Dermis blood vessel endothelial cell (primary cell): ENCODE results near the gene TEX52. TPM values are rescaled to one million over a fixed set of nuclear protein-coding genes. Genes with fewer than 3 reads are reported as not detected.
"Not testable (repeated sequence)": the region's sequence is repeated elsewhere in the genome, so short reads cannot be mapped to it uniquely, and the experiment has no call there.

Experiments used
- DNase-seq: peaks from one replicate; pipeline ENCODE4 v3.0.0; 2010
- total RNA-seq: library from RNA; depleted of rRNA; stranded (reverse); fragments of >200 nt; gene quantifications from 2 replicates; pipeline ENCODE4 v1.2.3, GENCODE V29; 2014

The TEX52 gene
- total RNA-seq, 1 donor from 2014 or later = not detected

DNA sequence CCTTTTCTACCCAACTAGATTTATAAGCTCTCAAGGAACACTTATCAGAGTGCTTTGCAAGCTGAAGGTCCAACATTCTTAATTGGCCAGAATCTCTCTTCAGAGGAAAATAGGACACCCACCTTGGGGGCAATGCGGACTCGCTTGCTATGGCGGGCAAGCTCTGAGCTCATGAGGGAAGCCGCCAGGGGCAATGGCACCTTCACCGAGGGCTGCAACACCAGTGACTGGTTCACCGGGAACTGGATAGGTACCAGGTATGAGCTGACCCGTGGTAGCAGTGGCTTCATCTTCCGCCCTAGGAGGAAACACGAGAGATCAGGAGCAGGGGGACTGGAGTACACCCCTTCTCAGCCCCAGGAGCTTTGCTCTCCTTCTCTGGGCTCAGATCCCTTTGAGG is 7.4 kb upstream of the TEX52 start:
- DNase-seq = no peak

DNA sequence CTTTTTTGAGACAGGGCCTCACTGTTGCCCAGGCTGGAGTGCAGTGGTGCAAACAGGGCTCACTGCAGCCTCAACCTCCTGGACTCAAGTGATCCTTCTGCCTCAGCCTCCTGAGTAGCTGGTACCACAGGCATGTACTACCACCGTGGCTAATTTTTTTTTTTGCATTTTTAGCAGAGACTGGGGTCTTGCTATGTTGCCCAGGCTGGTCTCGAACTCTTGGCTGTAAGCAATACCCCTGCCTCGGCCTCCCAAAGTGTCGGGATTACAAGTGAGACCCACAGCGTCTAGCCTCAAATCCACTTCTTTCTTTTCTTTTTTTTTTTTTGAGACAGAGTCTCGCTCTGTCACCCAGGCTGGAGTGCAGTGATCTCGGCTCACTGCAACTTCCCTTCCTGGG is 6.6 kb upstream of the TEX52 start:
- not testable (repeated sequence) for DNase-seq

DNA sequence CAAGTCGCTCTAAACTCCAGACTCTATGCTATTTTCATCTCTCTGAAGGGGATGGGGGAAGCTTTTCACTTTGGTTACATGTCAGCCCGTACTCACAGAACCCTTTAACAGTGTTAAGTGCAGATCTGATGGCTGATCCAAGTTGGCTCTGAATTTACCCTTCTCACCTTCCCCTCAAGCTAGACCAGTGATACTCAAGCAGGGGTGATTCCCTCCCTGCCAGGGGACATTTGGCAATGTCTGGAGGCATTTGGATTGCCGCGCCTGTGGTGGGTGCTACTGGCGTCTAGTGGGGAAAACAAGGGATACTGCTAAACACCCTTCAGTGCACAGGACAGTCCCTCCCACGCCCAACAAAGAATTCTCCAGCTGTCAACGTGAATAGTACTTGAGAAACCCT is 6.0 kb upstream of the TEX52 start:
- no peak for DNase-seq

DNA sequence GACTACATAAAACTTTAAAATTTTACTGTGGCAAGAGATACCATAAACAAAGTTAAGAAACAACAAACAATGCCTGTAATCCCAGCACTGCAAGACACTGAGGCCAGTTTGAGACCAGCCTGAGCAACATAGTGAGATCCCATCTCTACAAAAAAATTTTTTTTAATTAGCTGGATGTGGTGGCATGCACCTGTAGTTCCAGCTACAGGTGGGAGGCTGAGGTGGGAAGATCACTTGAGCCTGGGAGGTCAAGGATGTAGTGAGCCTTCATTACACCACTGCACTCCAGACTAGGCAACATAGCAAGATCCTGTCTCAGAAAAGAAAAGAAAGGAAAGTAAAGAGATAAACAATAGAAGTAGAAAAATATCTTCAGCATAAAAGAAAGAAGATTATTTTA is 3.3 kb upstream of the TEX52 start:
- DNase-seq = no peak

DNA sequence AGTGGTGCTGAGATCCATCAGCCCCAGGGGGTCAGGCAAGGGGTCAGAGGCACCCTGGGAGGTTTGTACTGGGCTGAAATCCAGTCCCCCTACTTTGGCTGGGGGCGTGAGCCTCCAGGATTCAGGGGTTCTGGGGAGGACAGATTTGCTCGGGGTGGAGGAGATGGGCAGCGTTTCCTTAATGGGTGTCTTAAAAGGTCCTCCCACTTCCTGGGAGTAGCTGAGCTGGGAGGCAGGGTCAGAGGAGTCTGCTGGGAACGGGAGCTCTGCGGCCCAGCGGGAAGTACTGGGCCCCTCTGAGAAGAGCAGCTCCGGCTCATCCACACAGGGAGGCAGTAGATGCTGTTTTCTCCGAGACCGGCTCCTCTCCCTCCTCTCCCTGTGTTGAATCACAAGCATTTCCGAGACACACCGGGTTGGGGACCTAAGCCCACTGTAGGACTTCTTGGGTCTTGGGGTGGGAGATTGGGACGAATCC is 2.1 kb upstream of the TEX52 start:
- no peak for DNase-seq

DNA sequence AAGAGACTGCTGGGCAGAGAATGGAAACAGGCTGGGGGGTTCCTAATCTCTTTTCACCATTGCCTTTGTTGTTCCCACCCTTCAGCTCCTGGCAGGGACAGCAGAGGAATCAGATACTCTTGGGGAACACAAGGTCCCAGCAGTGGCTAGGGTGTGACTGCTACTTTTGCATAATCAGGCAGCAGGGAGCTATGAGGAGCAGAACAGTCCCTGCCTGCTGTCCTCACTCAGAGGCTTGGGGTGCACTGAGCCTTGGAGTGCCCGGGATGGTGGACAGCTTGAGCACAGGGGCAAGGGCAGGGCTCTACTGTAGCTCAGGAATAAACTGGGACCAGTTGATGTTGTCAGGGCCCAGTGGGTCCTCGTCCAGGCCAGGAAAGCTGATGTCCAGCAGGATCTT is 1.5 kb upstream of the TEX52 start:
- DNase-seq = no peak

DNA sequence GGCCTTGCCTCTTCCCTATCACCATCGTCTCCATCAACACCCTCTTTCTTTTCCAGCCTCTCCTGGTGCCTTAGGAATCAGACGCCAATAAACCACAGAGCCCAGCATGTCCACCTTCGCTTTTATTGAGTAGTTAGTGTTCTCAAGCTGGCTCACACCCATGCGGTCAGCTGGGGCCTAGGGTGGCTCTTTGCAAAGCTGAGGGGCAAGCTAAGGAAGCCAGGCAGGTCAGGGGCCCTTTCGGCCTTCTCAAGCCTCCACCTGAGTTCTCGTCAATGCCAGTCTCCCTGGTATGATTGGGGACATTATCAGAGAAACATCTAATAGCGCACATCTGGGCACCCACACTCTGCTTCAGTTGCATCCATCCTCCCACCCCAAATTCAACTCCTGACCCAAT is 737 bp upstream of the TEX52 start:
- no peak for DNase-seq

DNA sequence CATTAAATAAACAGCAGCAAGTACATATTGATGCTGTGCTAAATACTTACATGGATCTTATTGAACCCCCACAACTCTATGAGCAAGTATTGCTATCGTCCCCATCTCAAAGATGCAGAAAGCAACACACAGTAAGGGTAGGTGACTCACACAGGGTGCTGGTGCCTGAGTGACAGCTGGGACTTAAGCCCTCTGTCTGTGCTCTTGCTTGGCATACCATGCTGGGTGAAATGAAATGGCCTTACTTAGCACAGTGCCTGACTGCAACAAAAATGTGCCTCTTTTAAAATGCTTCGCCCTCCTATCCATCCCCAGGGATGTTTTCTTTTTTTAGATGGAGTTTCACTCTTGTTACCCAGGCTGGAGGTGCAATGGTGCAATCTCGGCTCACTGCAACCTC is 788 bp downstream of the TEX52 start:
- DNase-seq = no peak

DNA sequence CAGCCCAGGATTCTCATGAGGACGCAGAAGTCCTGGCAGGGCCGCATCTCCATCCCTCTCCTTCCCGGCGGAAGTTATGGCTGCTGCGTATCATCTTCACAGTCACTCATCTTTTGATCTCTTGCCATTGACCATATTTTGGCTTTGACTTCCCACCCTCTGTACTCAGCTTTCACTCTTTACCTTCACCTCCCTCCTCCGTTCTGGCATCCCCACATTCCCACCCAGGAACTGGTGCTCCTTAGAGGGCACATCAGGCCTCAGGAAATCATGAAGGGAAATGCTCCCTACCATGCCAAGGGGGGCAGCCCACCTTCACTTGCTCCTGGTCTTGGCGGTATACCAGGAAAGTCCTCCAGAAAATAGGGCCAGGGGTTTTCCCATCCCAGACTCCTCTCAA is 1.3 kb downstream of the TEX52 start:
- DNase-seq = no peak

DNA sequence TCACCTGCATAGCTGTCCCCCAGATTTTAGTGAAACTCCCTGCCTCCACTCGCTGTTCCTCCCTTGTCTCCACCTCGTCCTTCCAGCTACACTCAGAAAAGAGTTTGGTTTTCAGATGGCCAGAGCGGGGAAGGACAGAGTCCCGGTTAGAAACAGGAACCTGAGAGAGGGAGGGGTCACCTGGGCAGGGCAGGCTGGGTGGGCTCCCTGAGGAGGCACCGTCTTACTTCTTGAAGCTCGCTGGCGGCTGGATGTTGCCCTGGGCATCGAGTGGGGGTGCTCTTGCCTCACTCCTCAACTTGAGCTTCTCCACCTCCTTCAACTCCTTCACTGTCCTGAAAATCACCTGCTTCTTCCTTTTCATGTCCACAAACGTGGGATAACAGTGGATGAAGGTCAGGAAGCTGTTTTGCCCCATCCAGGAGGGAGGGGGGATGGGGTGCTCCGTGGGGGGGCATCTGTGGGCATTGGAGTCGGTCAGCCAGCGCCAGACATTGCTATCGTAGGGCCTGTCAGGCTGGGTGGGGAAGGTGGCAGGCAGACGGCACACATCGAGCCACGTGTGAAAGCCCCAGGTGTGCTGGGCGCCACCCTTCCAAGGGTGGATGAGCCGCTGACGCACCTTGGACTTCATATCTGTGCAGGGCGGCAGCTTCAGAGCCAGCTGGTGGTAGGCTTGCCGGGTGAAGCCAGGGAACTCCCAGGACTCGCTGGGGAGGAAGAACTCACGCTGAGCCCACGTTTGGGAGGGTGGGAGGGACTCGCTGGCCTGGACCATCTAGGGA is 2.0 kb downstream of the TEX52 start:
- DNase-seq = no peak

DNA sequence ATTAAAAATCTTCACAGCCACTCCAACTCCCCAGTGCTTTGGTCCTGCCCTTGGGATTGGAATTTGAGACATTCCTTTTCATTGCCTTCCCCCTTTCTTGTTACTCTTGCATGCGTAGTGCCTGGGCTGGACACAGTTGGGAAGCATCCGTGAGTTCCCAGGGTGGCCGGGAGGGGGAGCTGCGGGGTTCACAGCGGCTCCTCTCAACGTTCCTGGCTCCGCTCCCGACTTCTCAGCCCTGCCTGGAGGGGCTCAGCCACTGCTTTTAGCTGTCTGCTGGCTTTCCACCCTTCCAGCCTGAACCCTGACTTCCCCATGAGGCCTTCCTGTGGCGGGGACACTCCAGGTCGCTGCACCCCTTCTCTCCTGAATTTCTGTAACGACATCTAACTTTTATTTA is 3.2 kb downstream of the TEX52 start:
- DNase-seq = peak; percentile 85

DNA sequence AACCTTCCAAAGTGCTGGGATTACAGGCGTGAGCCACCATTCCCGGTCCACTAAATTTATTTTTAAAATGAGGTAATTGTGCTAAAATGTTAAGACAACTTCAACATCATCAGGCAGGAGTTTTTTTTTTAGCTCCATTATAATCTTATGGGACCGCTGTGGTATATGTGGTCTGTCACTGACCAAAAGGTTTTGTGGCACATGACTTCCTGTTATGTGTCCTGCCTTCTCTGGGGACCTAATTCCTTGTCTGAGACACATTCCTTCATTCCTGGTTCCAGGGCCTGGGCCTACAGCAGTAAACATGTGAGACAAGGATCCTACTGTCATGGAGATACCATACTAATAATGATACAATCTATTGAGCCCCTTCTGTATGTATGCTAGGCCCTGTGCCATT is 4.9 kb downstream of the TEX52 start:
- DNase-seq = no peak

DNA sequence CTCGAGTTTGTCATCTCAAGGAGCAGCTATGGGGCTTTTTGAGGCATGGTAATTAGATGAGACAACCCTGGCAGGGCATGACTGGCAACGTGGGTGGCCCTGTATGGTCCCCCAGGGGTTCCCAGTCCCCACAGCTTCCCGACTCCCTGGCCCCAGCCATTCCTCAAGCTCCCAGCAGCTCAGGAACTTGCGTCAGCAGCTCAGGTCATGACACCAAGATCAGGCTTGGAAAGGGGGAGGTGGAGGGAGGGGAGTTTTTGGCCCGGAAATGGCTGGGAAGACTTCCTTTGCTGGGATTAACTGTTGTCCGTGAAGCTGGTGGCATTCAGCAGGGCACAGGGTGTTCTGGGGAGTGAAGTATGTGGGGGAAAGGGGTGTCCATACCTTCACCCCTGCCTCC is 11.6 kb downstream of the TEX52 start:
- peak; percentile 78 for DNase-seq

DNA sequence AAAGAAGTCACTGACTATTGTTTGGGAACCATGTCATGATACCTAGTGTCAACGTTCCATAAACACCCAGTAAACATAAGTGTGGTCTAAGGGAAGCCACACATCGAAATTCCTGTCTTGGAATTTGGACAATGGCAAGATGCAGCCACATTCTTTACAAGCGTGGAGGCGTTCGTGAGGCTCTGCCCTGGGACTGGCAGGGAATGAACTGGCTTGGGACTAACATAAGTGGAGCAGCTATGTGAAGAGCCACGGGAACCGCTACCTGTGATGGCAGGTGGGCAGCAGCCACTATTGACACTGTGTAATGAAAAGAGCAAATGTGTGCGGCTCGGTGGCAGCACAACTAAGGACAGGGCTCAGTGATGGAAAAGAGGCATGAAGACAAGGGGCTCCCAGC is 12.1 kb downstream of the TEX52 start:
- DNase-seq = no peak

DNA sequence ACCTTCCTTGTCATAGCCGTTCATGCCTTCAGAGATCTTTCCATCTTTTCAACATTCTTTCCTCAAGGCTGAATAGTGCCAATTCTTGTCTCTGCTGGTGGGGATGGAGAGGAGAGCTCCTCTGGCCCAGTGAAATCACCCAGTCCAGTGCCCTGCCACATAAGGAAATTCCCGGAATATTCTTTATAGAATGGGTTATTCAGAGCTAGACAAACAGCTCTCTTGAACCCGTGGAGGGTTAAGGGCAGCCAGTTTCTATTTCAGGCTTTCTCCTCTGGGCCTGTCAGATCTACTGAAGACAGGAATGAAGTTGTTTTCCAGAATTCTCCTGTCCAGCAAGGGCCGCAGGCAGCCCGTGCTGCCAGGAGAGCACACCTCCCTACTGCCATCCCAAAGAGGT is 13.9 kb downstream of the TEX52 start:
- no peak for DNase-seq

DNA sequence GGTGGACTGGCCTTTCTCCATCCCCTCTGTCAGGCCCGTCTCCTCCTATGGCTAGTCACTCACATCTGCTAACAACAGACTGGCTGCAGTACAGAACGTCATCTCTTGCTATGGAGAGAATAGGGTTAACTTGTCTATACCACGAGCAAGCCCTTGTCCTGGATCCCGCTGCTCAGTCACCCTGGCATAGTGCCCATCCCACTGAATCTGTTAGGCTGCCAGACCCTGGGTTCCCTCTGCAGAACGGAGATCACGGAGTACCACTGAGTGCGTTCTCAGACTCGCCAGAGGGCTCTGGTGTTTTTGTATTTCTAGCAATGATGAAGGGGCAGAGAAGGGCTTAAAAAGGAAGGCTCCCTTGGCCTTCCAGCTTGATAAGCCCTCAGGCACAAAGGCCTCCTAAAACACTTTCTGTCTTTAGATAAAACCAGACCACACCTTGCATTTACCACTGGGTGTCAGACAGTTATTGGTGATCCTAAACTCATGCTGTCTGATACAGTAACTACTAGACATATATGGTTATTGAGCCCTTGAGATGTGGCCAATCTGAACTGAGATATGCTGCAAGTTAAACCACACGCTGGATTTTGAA is 15.7 kb downstream of the TEX52 start:
- no peak for DNase-seq

DNA sequence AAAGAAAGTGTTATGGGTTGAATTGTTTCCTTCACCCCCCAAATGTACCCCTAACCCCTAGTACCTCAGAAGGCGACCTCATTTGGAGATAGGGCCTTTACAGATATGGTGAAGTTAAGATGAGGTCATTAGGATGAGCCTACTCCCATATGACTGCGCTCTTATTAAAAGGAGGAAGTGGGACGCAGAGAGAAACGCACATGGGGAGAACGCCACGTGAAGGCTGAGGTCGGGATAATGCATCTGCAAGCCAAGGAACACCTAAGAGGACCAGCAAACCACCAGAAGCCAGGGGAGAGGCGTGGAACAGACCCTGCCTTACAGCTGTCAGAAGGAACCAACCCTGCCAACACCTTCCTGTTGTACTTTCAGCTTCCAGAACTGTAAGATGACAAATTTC is 20.3 kb downstream of the TEX52 start:
- DNase-seq = no peak

DNA sequence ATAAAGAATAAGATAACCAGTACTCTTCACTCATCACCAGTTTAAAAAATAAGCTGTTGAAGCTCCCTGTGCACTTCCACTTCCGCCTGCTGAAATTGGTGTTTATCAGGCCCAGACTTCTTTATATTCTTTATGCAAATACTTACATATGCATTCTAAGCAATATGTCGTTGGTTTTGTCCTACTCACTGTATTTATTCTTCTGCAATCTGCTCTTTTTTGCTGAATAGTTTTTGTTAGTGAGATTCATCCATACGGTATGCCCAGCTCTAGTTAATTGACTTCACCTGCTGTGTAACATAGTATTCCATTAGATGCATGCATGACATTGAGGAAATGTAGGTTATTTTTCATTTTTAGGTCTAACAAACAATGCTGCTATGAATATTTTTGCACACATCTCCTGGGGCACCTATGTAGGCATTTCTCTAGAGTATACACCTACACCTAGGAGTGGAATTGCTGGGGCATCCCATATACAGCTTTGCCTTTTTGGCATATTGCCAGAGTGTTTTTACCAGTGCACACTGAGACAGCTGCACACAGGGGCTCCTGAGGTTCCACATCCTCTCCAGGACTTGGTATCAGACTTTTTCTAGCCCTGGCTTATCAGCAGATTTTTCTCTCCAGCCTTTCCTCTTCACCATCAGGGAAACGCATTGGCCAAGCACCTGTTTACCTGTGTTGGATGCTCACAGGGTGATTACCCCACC is 21.0 kb downstream of the TEX52 start:
- DNase-seq = no peak

DNA sequence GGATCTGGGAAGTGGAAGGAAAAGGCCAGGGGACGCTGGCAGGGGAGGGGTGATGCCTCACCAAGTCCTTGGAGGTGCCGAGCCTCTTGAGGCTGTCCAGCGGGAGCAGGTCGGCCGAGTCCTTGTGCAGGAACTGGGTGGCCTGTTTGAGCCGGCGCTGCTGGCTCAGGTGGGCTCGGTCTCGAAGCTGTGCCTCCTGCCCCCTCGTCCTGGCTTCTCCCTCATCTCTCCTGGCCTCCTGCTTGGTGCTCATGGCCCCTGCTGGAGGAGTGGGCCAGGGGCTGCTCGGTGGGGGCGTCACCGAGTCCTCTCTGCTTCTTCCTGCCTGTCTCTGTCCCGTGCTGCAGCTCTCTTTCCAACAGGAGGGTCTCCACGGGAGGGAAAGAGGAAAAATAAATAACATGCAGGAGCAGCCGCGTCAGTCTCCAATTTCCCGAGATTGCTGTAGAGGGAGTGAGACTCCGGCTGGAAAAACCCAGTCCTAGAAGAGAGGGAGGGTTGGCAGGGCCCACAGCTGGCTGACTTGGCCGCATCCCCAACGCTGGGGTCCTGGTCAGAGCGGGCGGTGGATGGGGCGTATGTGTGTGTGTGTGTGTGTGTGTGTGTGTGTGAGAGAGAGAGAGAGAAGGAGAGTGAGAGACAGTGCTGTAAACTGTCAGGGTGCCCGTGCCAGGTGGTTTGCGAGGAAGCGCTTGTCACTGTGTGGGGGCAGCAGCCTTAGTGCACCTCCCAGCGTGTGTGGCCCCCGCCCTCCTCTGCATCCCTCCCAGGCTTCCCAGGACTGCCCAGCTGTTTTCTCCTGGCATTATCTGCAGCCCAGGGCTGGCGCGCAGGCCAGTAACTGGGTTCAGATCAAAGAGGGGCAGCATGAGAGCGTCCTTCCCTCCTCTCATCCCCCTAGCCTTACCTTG is 22.0 kb downstream of the TEX52 start, which contains the start of gene NRIP2:
Gene NRIP2 (minus strand): TSS at position 455 of the 911 bp plus-strand sequence. CDS start 52 bp downstream, at position 403.
- DNase-seq = peak; percentile 34

DNA sequence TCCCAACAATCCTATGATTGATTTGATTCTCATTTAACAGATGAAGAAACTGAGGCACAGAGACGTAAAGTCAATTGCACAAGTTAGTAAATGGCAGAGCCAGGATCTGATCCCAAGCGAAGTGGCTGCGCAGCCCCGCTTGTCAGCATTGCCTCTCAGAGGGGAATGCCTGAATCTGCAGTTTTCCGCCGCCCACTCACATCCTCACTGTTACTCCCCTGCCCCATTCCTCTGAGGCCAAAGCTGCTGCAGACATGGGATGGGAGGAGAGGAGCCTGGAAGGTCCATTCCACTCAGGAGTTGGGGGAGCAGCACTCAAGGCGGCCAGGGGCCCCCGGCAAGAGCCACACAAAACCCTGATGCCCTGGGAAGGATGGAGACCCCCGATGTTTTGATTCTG is 23.0 kb downstream of the TEX52 start:
- DNase-seq = no peak

DNA sequence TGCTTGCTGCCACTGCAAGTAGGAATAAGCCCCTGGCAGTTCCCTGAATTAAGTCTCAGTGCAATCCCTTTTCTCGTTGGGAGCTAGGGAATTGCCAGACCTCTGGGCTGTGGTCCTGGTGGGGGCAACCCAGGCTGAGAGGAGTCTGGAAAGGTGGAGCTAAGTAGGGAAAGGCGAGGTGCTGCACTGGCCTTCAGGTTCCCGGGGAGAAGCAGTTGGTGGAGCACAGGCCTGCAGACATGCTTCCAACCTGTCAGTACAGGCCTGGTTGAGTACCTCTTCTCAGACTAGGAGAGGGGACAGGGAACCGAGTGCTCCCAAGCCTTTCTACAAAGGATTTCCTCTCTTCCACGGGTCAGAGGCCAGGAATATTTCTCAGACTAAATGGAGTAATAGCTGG is 23.5 kb downstream of the TEX52 start:
- no peak for DNase-seq

DNA sequence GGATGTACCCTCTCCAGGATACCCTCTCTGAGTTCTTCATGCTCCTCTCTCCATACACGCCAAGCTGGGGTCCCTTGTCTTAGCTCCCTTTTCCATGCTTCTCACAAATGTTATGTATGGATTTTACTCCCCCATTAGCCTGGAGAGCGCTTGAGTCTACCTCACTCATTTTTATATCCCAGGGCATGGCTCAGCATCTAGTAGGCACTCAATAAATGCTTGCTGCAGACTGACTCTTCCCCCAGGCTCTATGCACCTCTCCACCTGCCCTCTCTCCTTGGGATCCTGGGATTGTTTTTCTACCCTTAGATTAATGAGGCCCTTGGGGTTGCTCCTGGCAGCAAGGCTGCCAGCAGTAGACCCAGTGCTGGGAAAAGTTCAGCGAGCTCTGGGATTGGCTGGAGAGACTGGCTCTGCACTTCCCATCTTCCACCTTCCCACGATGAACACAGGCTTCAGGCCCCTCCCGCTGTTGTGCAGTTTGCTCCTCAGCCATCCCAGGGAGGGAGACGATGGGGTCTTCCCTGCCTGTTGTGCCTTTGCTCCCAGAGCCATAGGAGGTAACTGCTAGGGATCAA is 24.2 kb downstream of the TEX52 start:
- DNase-seq = no peak
